Keratinocyte (primary cell): ENCODE results near the gene ATPAF1. TPM values are rescaled to one million over a fixed set of nuclear protein-coding genes. Genes with fewer than 3 reads are reported as not detected.

ENCODE experiments used
- DNase-seq: peaks from one replicate; pipeline ENCODE4 v3.0.0-alpha.2; 2011; ENCODE audit warnings: low read depth, missing footprints, low spot score
- FAIRE-seq: peaks from 2 replicates; lab custom pipeline; 2011; peaks lifted over from hg19 to GRCh38; lab: Jason Lieb, UNC
- H2AFZ ChIP-seq: 2 replicates; pipeline ENCODE4 v1.6.0; 2012; ENCODE audit warnings: low read length, control low read depth, inconsistent platforms; ENCODE audit not compliant: control insufficient read depth
- H3K27ac ChIP-seq: 2 replicates; pipeline ENCODE4 v1.5.1; 2011; ENCODE audit warnings: low read length; ENCODE audit not compliant: control insufficient read depth, insufficient read depth
- H3K27me3 ChIP-seq: 3 replicates; pipeline ENCODE4 v1.6.0; 2011; ENCODE audit warnings: low read length; ENCODE audit not compliant: control insufficient read depth, insufficient read depth; ENCODE audit errors: extremely low read depth
- H3K36me3 ChIP-seq, 2 experiments: 2 replicates in 1 of 2; 3 replicates in 1 of 2; pipeline ENCODE4 v1.5.1; 2011; ENCODE audit warnings: low read length in 2 of 2, mild to moderate bottlenecking in 1 of 2; ENCODE audit not compliant: control insufficient read depth in 2 of 2, insufficient read depth in 2 of 2; ENCODE audit errors: extremely low read depth in 1 of 2
- H3K4me1 ChIP-seq: 3 replicates; pipeline ENCODE4 v1.5.1; 2011; ENCODE audit warnings: low read length; ENCODE audit not compliant: control insufficient read depth, insufficient read depth; ENCODE audit errors: extremely low read depth
- H3K4me2 ChIP-seq: 3 replicates; pipeline ENCODE4 v1.6.0; 2011; ENCODE audit warnings: low read depth, low read length; ENCODE audit not compliant: control insufficient read depth, insufficient read depth; ENCODE audit errors: extremely low read depth
- H3K4me3 ChIP-seq, 3 experiments: fragments of 200-600 bp in 1 of 3; sonication (generic) in 1 of 3; 2 replicates in 2 of 3; 3 replicates in 1 of 3; pipeline ENCODE4 v1.5.1; 2011 to 2016; ENCODE audit warnings: low read length in 3 of 3, mild to moderate bottlenecking in 3 of 3, control low read depth in 2 of 3, inconsistent platforms in 1 of 3, low read depth in 1 of 3, mixed read lengths in 1 of 3, mixed run types in 1 of 3, moderate library complexity in 1 of 3; ENCODE audit not compliant: control insufficient read depth in 2 of 3, insufficient read depth in 2 of 3; ENCODE audit errors: extremely low read depth in 1 of 3
- H3K79me2 ChIP-seq: 2 replicates; pipeline ENCODE4 v1.6.0; 2012; ENCODE audit warnings: low read length; ENCODE audit not compliant: control insufficient read depth, insufficient read depth
- H3K9ac ChIP-seq: 3 replicates; pipeline ENCODE4 v1.6.0; 2011; ENCODE audit warnings: low read length; ENCODE audit not compliant: control insufficient read depth, insufficient read depth; ENCODE audit errors: extremely low read depth
- H3K9me1 ChIP-seq: 3 replicates; pipeline ENCODE4 v1.6.0; 2011; ENCODE audit warnings: low read length; ENCODE audit not compliant: control insufficient read depth, insufficient read depth; ENCODE audit errors: extremely low read depth
- H3K9me3 ChIP-seq: 2 replicates; pipeline ENCODE4 v1.5.1; 2012; ENCODE audit warnings: low read depth, low read length; ENCODE audit not compliant: control insufficient read depth
- H4K20me1 ChIP-seq: 3 replicates; pipeline ENCODE4 v1.6.0; 2011; ENCODE audit warnings: low read length; ENCODE audit not compliant: control insufficient read depth, insufficient read depth; ENCODE audit errors: extremely low read depth
- CTCF ChIP-seq, 3 experiments: IDR thresholded peaks in 1 of 3; conservative IDR thresholded peaks in 1 of 3; optimal IDR thresholded peaks in 1 of 3; 2 replicates in 2 of 3; 3 replicates in 1 of 3; pipeline versions ENCODE3 to v1.5.1; 2011; ENCODE audit warnings: low read length in 3 of 3, mild to moderate bottlenecking in 3 of 3, moderate library complexity in 2 of 3, control low read depth in 1 of 3, inconsistent platforms in 1 of 3; ENCODE audit not compliant: insufficient read depth in 2 of 3; ENCODE audit errors: extremely low read depth in 1 of 3
- EZH2 ChIP-seq: IDR thresholded peaks from one replicate; pipeline ENCODE4 v1.6.1; 2012; ENCODE audit warnings: inconsistent platforms, mild to moderate bottlenecking, low read length, moderate library complexity
- dilution Hi-C: fragments of 300-500 bp; cut with MboI; formaldehyde crosslinking; loops from one replicate; pipeline ENCODE4 v1.7.0; 2020; ENCODE audit warnings: low sequenced_read_pairs; ENCODE audit not compliant: extremely low pct_ligation_motif_present
- polyA plus RNA-seq, 5 experiments: library from polyadenylated mRNA; depleted of rRNA in 3 of 5; stranded (reverse) in 3 of 5; stranded (forward) in 1 of 5; unstranded in 1 of 5; fragments of >200 nt; gene quantifications; 1 replicate in 1 of 5; 2 replicates in 3 of 5; 3 replicates in 1 of 5; pipeline versions ENCODE4 v1.2.1 to v1.2.3, GENCODE V29; 2011 to 2012; ENCODE audit warnings: missing spikeins in 2 of 5, low read depth in 1 of 5, low replicate concordance in 1 of 5

ATPAF1 gene
- polyA plus RNA-seq, 1 donor (not counting 4 experiments of a cell fraction or from before 2014, with no cell fraction given), result 55.6 TPM

- no peaks in the 10 kb centered on the region for H3K79me2 ChIP-seq
- FAIRE-seq, result no peak
Measured at GRCh38 chr1:46675549-46676314, 7.6 kb upstream of the ATPAF1 start.

GRCh38 chr1:46673749-46674182 lies 5.6 kb upstream of the ATPAF1 start:
- Histone ChIP-seq H3K4me2 (no peak overlapping the region), H3K27ac (no peak overlapping the region), H4K20me1 (no peaks in the 10 kb centered on the region), H3K9me3 (no peaks in the 10 kb centered on the region), H3K4me1 (peaks cover 3% of the 10 kb centered on the region), H3K36me3 (peaks cover 9 to 18% of the 10 kb centered on the region in 2 experiments), H3K9ac (no peak overlapping the region), H3K79me2 (no peaks in the 10 kb centered on the region), H3K9me1 (no peaks in the 10 kb centered on the region), H2AFZ (no peak overlapping the region), H3K4me3 (no peak overlapping the region), H3K27me3 (no peaks in the 10 kb centered on the region)
- no peak for TF ChIP-seq EZH2
- TF ChIP-seq CTCF (optimal IDR thresholded peaks at IDR 0.05 in 1 of 3, IDR thresholded peaks at IDR 0.05 in 1 of 3, conservative IDR thresholded peaks at IDR 0.05 in 1 of 3; ENCODE audit: extremely low read depth in 1 of 3, insufficient read depth in 2 of 3, low read length in 3 of 3), result no peak
- dilution Hi-C loops, result no loop called here
- FAIRE-seq, result no peak
- DNase-seq, result no peak

More at GRCh38 chr1:46675549-46676314, 7.6 kb upstream of the ATPAF1 start:
- Histone ChIP-seq H3K4me1 (no peaks in the 10 kb centered on the region), H4K20me1 (no peaks in the 10 kb centered on the region), H3K9ac (no peak overlapping the region), H2AFZ (no peak overlapping the region), H3K9me1 (no peaks in the 10 kb centered on the region), H3K27me3 (no peaks in the 10 kb centered on the region), H3K27ac (no peak overlapping the region), H3K4me2 (no peak overlapping the region), H3K36me3 (peaks cover 9 to 27% of the 10 kb centered on the region in 2 experiments), H3K4me3 (no peak overlapping the region), H3K9me3 (no peaks in the 10 kb centered on the region)
- dilution Hi-C loops, result no loop called here
- TF ChIP-seq CTCF (optimal IDR thresholded peaks at IDR 0.05 in 1 of 3, IDR thresholded peaks at IDR 0.05 in 1 of 3, conservative IDR thresholded peaks at IDR 0.05 in 1 of 3; ENCODE audit: extremely low read depth in 1 of 3, insufficient read depth in 2 of 3, low read length in 3 of 3) (no peak), EZH2 (no peak)
- no peak for DNase-seq
